ENCODE measurements around the gene ENO2.
A peak's percentile ranks its signal among the peaks of the same experiment; 100 is the strongest.

The ENO2 gene

DNA sequence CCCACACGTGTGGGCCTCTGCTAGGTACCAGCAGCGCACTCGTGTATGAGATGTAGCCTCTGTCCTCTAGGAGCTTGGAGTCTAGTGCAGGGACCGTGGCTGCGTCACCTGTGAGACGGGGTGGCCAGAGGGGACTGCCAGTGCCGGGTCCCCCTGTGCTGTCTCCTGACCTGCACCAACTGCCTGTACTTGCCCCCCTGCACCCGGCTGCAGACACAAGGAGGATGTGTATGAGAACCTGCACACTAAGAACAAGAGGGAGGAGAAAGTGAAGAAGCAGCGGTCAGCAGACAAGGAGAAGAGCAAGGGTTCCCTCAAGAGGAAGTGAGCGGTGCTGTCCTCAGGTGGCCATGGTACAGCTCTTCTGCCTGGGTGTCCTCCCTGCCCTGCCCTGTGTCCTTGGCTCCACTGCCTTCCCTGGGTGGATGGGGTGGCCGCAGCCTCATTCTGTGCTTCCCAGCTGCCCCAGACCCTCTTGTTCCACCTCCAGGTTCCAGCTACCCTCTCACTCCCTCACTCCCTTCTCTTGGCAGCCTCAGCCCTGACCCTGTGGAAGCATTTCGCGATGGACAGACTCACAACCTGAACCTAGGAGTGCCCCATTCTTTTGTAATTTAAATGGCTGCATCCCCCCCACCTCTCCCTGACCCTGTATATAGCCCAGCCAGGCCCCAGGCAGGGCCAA lies 46.4 kb downstream of the ENO2 start:
- DNase-seq (ENCODE audit: low read depth) = no peak

DNA sequence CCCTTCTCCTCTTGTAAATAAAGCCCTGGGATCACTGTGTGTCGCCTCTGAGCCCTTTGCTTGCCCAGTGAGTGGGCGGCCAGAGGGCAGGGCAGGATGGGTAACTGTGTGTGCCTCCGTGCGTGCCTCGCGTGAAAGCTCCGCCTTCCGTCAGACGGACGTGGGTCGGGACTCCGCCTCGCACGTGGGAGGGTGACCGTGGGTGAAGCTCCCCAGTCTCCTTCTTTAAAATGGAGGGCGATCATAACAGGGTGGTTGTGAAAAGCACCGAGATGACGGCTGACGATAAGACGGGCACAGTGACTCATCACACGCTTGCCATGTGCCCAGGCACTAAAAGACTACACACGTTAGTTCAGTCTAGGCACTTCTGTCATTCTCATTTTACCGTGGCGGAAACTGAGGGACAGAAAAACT lies 46.9 kb downstream of the ENO2 start:
- DNase-seq (ENCODE audit: low read depth) = peak; percentile 86

DNA sequence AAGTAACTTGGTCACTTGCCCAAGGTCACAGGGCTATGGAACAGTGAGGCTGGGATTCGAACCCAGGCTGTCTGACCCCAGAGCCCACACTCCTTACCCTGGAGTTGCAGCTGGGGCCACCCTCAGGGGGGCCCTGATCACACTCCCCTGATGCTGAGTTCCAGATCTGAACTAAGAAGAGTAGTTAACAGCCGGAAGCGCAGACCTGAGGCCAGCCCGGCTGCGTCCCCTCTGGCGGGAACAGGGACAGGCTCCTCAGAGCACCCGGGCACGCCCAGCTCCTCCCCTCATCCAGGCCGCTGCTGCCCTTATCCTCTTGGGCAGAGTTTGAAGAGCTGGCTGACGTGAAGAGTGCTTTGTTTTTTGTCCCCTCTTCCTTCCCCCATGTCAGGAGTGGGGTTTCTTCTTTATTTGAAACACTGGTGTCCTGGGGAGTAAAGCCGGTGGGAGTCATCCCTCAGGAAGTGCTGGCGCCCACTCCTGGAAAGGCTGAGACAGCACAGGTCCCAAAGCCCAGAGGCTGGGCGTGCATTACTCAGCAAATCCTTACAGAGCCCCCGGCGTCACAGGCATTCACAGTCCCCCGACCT lies 47.4 kb downstream of the ENO2 start:
- DNase-seq (ENCODE audit: low read depth) = no peak

- no peak for DNase-seq (ENCODE audit: low read depth)
Observed at GRCh38 chr12:6962285-6963015, 48.1 kb downstream of the ENO2 start.

- no peak for DNase-seq (ENCODE audit: low read depth)
Observed at GRCh38 chr12:6963016-6963731, 48.8 kb downstream of the ENO2 start.

- DNase-seq (ENCODE audit: low read depth) = no peak
Observed at GRCh38 chr12:6963791-6964413, 49.5 kb downstream of the ENO2 start.

DNA sequence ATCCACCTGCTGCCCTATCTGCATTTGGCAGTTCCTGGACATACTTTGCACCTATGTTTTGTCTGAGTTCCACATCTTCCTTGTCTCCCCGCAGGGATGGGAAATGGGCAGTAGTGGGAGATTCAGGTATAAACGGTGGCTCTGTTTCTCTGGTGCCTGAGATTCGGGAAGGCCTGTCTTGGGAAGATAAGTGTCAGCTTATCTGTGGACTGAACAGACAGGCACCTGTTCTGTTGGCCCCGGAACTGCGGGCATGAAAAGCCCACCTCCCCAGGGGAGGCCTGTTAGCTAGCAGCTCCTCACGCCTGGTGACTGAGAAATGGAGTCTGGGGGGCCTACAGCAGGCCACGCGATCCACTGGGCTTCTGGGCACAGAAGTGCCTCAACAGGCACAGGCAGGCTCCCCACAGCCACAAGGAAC lies 50.2 kb downstream of the ENO2 start:
- no peak for DNase-seq (ENCODE audit: low read depth)

DNA sequence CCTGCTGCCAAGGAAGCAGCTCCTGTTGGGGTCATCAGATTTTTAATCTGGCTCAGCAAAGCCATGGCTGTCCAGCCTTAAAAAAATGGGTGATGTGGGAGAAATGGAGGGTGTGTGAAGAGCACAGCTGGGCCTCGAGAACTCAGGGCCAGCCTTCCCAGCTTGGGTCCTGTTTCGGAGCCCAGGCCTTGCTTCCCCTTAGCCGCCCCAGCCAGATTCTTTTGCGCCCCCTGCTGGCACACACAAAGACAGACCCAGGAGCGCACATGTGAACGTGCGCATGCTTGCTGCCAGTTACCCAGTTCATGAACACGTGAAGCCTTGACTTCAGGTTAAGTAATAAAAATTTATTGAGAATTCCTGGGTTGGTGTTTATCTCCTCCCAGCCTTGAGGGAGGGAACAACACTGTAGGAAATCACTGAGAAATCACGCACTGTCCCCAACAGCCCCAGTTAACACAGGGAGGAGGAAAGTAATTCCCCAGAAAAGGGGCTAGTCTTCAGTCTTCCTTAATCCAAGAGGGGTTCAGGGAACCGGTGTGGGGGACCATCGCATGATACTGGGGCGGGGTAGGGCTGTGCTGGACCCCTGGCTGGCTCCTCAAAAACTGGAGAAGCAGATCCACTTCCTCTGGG lies 50.8 kb downstream of the ENO2 start:
- peak; percentile 83 for DNase-seq (ENCODE audit: low read depth)

- no peak for DNase-seq (ENCODE audit: low read depth)
Observed at GRCh38 chr12:6965714-6966113, 51.3 kb downstream of the ENO2 start.

DNA sequence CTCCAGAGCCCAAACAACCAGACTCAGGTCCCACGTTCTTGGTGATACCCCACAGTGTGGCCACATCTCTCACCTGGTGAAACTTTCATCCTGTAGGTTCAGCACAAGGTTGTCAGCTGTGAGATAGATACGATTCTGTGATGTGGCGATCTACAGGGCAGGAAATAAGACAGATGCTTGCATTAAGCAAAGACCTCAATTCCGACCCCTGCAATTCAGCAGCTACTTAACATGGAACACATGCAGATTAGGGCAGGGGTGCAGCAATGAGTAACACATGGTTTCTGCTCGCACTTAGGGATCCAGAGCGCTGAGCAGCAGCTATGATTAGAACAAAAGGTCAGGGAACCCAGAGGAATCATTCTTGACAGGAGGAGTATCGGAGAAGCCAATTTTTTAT lies 52.0 kb downstream of the ENO2 start:
- DNase-seq (ENCODE audit: low read depth) = no peak

- DNase-seq (ENCODE audit: low read depth) = no peak
Observed at GRCh38 chr12:6967651-6968100, 53.3 kb downstream of the ENO2 start.

DNA sequence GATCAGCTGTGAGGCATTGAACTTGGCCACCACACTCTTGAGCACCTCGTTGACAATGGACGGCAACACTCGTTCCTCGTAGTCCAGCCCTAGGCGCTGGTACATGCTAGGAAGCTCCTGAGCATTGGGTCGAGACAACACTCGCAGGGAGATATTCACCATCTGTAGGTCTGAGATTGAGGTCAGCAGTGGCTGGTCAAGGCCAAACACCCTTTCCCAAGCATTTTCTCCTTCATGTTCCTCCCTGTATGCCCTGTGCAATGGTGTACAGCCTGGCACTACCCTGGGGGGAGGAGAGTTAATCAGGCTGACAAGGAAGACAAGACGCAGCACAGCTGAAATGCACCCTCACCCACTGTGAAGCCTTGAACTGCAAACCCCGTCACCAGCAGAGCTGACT lies 54.0 kb downstream of the ENO2 start:
- no peak for DNase-seq (ENCODE audit: low read depth)

- DNase-seq (ENCODE audit: low read depth) = no peak
Observed at GRCh38 chr12:6970096-6970527, 55.7 kb downstream of the ENO2 start.
